Putamen (tissue), 1 donor: Measurements from ENCODE around the gene QPRT.
"Not testable (repeated sequence)": the region's sequence is repeated elsewhere in the genome, so short reads cannot be mapped to it uniquely, and the experiment has no call there.

Source experiments
- DNase-seq: peaks from one replicate; pipeline ENCODE4 v3.0.0-alpha.2; 2016; ENCODE audit warnings: low spot score

The QPRT gene

DNA sequence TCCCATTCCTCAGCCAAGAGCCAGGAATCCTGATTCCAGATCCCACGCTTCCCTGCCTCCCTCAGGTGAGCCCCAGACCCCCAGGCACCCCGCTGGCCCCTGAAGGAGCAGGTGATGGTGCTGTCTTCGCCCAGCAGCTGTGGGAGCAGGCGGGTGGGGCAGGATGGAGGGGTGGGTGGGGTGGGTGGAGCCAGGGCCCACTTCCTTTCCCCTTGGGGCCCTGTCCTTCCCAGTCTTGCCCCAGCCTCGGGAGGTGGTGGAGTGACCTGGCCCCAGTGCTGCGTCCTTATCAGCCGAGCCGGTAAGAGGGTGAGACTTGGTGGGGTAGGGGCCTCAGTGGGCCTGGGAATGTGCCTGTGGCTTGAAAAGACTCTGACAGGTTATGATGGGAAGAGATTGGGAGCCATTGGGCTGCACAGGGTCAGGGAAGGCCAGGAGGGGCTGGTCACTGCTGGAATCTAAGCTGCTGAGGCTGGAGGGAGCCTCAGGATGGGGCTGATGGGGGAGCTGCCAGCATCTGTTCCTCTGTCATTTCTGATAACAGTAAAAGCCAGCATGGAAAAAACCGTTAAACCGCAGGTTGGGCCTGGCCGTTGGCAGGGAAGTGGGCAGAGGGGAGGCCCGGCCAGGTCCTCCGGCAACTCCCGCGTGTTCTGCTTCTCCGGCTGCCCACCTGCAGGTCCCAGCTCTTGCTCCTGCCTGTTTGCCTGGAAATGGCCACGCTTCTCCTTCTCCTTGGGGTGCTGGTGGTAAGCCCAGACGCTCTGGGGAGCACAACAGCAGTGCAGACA is 15.8 kb upstream of the QPRT start, which contains the start of gene SPN:
TSS of gene SPN (plus strand) at position 232 of the 791 bp plus-strand sequence. CDS start at position 714, 482 bp downstream.
- no peak for DNase-seq

DNA sequence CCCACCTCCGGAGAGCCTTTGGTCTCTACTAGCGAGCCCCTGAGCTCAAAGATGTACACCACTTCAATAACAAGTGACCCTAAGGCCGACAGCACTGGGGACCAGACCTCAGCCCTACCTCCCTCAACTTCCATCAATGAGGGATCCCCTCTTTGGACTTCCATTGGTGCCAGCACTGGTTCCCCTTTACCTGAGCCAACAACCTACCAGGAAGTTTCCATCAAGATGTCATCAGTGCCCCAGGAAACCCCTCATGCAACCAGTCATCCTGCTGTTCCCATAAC is 15.2 kb upstream of the QPRT start:
- DNase-seq, result no peak

GRCh38 chr16:29664091-29664921 is 14.7 kb upstream of the QPRT start:
- DNase-seq, result no peak

DNA sequence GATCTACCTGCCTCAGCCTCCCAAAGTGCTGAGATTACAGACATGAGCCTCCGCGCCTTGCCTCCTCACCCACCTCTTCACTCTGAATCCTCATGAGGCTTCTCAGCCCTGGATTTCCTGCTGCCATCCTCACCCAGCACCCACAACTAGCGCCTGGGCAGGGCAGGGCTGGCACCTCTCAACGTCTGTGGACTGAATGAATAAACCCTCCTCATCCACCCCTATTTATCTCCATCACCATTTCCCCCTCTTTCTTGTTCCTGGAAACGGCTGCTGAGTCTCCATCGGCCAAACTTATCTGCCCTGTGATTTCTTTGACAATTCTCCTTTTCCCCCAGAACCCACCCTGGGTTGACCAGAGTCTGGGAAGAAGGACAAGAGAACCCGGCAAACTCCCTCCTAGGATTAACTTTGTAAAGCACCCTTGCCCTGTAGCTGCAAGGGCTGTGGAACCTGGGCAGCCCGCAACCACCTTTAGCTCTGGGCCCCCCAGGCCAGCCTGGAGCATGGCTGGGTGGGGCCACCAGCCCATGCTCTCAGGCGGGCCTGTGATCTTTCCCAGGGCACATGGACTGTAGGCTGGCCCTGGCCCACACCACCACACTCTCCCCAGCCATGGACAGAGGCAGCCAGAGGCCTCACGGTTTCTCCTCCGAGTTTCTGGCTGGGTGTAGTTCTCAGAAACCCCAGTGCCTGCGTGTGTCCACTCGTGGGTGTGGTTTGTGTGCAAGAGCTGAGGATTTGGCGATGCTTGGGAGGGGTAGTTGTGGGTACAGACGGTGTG is 13.5 kb upstream of the QPRT start:
- no peak for DNase-seq

DNA sequence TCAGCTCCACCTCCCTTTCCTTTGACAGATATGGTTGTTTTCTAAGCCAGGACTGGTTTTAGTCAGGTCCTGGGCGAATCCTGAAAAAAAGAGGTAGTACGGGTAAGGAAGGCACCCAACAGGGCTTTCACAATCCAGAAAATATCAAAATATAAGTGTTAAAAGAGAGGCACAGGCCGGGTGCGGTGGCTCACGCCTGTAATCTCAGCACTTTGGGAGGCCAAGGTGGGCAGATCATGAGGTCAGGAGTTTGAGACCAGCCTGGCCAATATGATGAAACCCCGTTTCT is 11.7 kb upstream of the QPRT start:
- not testable (repeated sequence) for DNase-seq

DNA sequence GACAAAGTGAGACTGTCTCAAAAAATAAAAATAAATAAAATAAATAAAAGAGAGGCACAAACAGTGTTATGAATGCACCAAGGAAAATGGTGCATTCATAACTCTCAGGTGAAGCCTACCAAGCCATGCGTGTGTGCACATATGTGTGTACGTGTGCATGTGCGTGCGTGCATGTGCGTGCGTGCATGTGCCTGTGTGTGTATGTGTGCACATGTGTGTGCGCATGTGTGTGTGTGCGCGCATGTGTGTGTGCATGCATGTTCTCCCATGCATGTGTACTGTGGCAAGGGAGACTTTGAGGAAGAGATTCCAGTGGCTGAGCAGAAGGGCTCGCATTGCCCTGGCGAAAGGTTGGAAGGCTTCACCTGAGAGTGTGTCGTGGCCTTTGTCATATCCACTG is 11.2 kb upstream of the QPRT start:
- DNase-seq, result no peak

DNA sequence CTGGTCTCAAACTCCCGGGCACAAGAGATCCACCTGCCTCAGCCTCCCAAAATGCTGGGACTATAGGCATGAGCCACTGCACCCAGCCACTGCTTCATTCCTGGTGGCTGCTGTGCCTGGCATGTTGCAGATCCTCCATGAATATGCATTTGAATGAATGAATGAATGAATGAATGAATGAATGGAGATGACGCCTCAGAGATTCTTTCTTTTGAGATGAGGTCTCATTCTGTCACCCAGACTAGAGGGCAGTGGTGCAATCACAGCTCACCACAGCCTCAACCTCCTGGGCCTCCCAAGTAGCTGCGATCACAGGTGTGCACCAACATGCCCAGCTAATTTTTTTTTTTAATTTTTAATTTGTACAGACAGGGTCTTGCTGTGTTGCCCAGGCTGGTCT is 10.7 kb upstream of the QPRT start:
- no peak for DNase-seq

GRCh38 chr16:29673501-29673900 is 5.5 kb upstream of the QPRT start:
- no peak for DNase-seq

GRCh38 chr16:29674188-29674587 is 4.8 kb upstream of the QPRT start:
- peak; percentile 85 for DNase-seq

DNA sequence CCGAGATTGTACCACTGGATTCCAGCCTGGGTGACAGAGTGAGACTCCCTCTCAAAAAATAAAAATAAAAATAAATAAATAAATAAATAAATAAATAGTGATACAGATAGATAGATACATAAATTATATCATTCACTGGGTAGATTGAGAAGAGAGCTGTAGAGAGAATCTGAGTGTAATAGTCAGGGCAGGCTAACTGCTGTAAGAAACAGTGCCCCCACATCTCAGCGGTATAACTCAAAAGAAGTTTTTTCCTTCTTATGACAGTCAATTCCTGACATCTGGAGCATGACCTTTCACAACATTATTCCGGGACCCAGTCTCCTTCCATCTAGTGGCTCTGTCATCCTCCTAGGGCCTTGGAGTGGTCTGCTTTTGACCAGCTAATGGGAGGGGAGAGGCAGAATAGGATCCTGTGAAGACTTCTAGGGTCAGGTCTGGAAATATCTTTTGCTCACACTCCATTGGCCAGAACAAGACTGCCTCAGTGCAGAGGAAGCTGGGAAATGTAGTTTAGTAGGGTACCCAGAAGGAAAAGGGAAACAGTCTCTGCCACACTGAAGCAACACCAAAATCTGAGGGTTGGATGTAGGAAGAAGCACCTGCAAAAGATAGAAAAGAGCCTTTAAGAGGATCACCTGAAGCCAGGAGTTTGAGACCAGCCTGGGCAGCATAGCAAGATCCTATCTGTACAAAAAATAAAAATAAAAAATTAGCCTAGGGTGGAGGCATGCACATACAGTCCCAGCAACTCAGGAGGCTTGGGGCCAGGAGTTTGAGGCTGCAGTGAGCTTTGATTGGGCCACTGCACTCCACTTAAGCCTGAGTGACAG is 3.0 kb upstream of the QPRT start:
- DNase-seq, result peak; percentile 16

DNA sequence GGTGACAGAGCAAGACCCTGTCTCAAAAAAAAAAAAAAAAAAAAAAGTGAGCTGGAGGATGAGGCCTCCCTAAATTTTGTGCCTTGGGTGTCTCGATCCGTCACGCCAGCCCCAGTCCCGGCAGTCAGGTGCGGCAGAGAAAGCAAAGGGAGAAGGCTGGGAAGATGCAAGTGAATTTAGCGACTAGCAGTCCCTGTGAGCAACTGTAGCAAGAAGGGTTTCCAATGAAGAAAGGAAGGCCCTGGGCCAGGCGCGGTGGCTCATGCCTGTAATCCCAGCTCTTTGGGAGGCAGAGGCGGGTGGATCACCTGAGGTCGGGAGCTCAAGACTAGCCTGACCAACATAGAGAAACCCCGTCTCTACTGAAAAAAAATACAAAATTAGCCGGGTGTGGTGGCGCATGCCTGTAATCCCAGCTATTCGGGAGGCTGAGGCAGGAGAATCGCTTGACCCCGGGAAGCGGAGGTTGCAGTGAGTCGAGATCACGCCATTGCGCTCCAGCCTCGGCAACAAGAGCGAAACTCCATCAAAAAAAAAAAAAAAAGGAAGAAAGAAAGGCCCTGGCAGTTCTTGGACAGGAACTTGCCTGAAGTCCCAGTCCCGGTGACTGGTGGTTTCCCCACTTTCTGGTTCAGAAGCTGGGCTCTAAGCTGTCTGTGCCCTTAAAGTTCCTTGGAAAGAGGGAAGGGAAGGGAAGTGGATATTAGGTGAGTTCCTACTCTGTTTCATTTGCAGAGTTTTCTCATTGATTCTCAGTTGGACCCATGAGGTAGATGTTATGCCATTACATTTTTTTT is 1.8 kb upstream of the QPRT start:
- no peak for DNase-seq

- DNase-seq, result no peak
These were observed 1.2 kb downstream of the QPRT start for GRCh38 chr16:29680180-29680598.

GRCh38 chr16:29683543-29684090 is 4.6 kb downstream of the QPRT start:
- DNase-seq, result no peak

- no peak for DNase-seq
These were observed 5.7 kb downstream of the QPRT start for GRCh38 chr16:29684679-29685078.

DNA sequence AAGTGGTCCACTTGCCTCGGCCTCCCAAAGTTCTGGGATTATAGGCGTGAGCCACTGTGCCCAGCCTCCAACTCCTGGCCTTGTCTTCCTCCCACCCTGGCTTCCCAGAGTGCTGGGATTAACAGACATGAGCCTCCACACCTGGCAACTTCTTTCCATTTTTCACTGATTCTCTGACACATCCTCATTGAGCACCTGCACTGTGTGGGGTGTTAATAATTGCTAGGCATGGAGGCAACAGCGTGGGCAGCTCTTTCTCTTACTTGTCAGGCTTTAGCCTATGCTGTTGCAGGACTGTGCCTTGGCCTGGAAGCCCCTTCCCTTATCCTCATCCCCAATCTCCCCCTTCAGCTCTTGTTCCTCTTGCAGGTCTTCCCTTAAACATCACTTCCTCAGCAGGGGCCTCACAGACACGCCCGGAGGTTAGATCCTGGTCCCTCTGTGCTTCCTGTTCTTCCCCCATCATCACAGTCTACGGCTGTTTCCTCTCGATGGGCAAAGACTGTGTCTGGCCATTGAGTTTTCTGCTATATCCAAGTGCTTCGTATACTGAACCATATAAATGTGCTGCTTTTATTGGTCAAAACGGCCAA is 7.9 kb downstream of the QPRT start:
- peak; percentile 58 for DNase-seq

GRCh38 chr16:29687755-29688154 is 8.8 kb downstream of the QPRT start:
- no peak for DNase-seq

DNA sequence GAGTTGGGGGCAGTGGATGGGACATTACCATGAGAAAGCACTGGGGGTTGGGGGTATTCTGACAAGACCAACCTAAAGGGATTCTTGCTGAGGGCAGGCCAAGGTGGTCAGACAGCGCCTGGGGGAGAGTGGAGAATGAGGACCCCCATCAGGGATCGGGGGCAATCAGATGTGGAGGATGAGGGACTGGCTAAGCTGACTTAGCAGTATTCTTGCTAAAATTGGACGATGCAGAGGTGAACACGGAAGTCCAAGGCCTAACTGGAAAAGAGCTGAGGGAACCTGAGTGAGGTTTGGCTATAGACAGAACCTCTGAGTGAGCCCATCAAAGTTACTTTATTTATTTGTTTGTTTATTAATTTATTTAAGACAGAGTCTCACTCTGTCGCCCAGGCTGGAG is 9.2 kb downstream of the QPRT start:
- DNase-seq, result no peak

DNA sequence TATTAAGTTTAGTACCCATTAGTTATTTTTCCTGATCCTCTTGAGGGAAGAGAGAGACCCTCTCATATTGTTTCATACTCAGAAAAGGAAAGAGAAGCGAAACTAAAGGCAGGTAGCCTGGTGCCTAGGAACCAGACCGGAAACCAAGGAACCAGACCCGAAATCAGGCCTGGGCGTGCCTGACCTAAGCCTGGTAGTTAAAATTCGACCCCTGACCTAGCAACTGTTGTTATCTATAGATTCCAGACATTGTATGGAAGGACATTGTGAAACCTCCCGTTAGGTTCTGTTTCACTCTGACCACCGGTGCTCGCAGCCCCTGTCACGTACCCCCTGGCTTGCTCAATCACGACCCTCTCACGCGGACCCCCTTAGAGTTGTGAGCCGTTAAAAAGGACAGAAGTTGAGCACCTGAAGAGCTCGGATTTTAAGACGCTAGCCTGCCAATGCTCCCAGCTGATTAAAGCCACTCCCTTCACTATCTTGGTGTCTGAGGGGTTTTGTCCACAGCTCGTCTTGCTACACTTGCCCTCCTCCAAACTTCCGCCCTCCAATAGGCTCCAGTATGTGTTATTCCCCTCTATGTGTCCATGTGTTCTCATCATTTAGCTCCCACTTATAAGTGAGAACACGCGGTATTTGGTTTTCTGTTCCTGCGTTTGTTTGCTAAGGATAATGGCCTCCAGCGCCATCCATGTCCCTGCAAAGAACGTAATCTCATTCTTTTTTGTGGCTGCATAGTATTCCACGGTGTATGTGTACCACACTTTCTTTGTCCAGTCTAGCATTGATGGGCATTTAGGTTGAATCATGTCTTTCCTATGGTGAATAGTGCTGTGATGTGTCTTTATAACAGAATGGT is 10.7 kb downstream of the QPRT start:
- DNase-seq, result not testable (repeated sequence)

- DNase-seq, result not testable (repeated sequence)
These were observed 13.6 kb downstream of the QPRT start for GRCh38 chr16:29692606-29693005.
